ENCODE data around the gene ARHGEF12.

Gene ARHGEF12

GRCh38 chr11:120331301-120331996, 4.8 kb upstream of the ARHGEF12 start:
- ATAC-seq (ENCODE audit: low read depth) (peak; percentile 83), DNase-seq (ENCODE audit: low spot score) (no peak)
- H3K4me3 ChIP-seq (ENCODE audit: severe bottlenecking): no peak overlapping the region
- peaks cover 21% of the 10 kb centered on the region for H3K36me3 ChIP-seq (ENCODE audit: low read depth)
- H3K9me3 ChIP-seq (ENCODE audit: severe bottlenecking): no peaks in the 10 kb centered on the region
- TF ChIP-seq CTCF (IDR thresholded peaks at IDR 0.05; ENCODE audit: poor library complexity, severe bottlenecking): no peak
- peak overlapping the region; percentile 82 for H3K27ac ChIP-seq (ENCODE audit: poor library complexity, severe bottlenecking)
- H3K4me1 ChIP-seq (ENCODE audit: insufficient read depth, poor library complexity, severe bottlenecking): peaks cover 45% of the 10 kb centered on the region
- H3K27me3 ChIP-seq (ENCODE audit: insufficient read depth, poor library complexity, severe bottlenecking): no peaks in the 10 kb centered on the region

- Histone ChIP-seq H3K27me3 (ENCODE audit: insufficient read depth, poor library complexity, severe bottlenecking) (no peaks in the 10 kb centered on the region), H3K9me3 (ENCODE audit: severe bottlenecking) (no peaks in the 10 kb centered on the region), H3K4me3 (ENCODE audit: severe bottlenecking) (no peak overlapping the region), H3K27ac (ENCODE audit: poor library complexity, severe bottlenecking) (peak overlapping the region; percentile 82), H3K36me3 (ENCODE audit: low read depth) (peaks cover 16% of the 10 kb centered on the region), H3K4me1 (ENCODE audit: insufficient read depth, poor library complexity, severe bottlenecking) (peaks cover 34% of the 10 kb centered on the region)
- DNase-seq (ENCODE audit: low spot score): no peak
- ATAC-seq (ENCODE audit: low read depth): no peak
- no peak for TF ChIP-seq CTCF (IDR thresholded peaks at IDR 0.05; ENCODE audit: poor library complexity, severe bottlenecking)
These were observed 3.1 kb upstream of the ARHGEF12 start for GRCh38 chr11:120332822-120333716.

GRCh38 chr11:120333801-120334200, 2.4 kb upstream of the ARHGEF12 start:
- no peak for TF ChIP-seq CTCF (IDR thresholded peaks at IDR 0.05; ENCODE audit: poor library complexity, severe bottlenecking)
- peak overlapping the region; percentile 82 for H3K27ac ChIP-seq (ENCODE audit: poor library complexity, severe bottlenecking)
- ATAC-seq (ENCODE audit: low read depth): no peak

GRCh38 chr11:120334332-120334731, 1.9 kb upstream of the ARHGEF12 start:
- Histone ChIP-seq H3K27me3 (ENCODE audit: insufficient read depth, poor library complexity, severe bottlenecking) (no peaks in the 10 kb centered on the region), H3K9me3 (ENCODE audit: severe bottlenecking) (no peaks in the 10 kb centered on the region), H3K36me3 (ENCODE audit: low read depth) (peaks cover 13% of the 10 kb centered on the region), H3K4me1 (ENCODE audit: insufficient read depth, poor library complexity, severe bottlenecking) (peaks cover 38% of the 10 kb centered on the region), H3K4me3 (ENCODE audit: severe bottlenecking) (no peak overlapping the region), H3K27ac (ENCODE audit: poor library complexity, severe bottlenecking) (no peak overlapping the region)
- TF ChIP-seq CTCF (IDR thresholded peaks at IDR 0.05; ENCODE audit: poor library complexity, severe bottlenecking): no peak
- ATAC-seq (ENCODE audit: low read depth) (no peak), DNase-seq (ENCODE audit: low spot score) (no peak)

More at GRCh38 chr11:120333801-120334200, 2.4 kb upstream of the ARHGEF12 start:
- Histone ChIP-seq H3K36me3 (ENCODE audit: low read depth) (peaks cover 16% of the 10 kb centered on the region), H3K27me3 (ENCODE audit: insufficient read depth, poor library complexity, severe bottlenecking) (no peaks in the 10 kb centered on the region), H3K9me3 (ENCODE audit: severe bottlenecking) (no peaks in the 10 kb centered on the region), H3K4me1 (ENCODE audit: insufficient read depth, poor library complexity, severe bottlenecking) (peaks cover 38% of the 10 kb centered on the region), H3K4me3 (ENCODE audit: severe bottlenecking) (no peak overlapping the region)
- DNase-seq (ENCODE audit: low spot score): no peak

All from RWPE2 (cell line).